GM23338 (cell line): ENCODE data around the gene OR1N2. TPM values are rescaled to one million over a fixed set of nuclear protein-coding genes. Genes with fewer than 3 reads are reported as not detected.

Experiments used
- ATAC-seq: fragments of 200-7000 bp; cut with Tn5 transposase; 3 replicates; pipeline ENCODE4 v1.9.1; 2020
- DNase-seq: peaks from one replicate; pipeline ENCODE4 v3.0.0-alpha.2; 2015; ENCODE audit warnings: low spot score
- H2AFZ ChIP-seq: fragments of 200-600 bp; sonication (generic); 2 replicates; pipeline ENCODE4 v1.8.0; 2016; ENCODE audit warnings: antibody characterized with exemption, mild to moderate bottlenecking, moderate library complexity
- H3F3A ChIP-seq: fragments of 200-600 bp; sonication (generic); replicated peaks from 2 replicates; pipeline ENCODE4 v1.8.0; 2017; ENCODE audit warnings: antibody characterized with exemption, mixed run types, low read depth
- H3K27ac ChIP-seq: fragments of 200-600 bp; sonication (generic); 2 replicates; pipeline ENCODE4 v1.6.1; 2016; ENCODE audit warnings: low read depth
- H3K27me3 ChIP-seq: fragments of 200-600 bp; sonication (generic); 2 replicates; pipeline ENCODE4 v1.8.0; 2016; ENCODE audit warnings: mild to moderate bottlenecking, mixed run types, moderate library complexity; ENCODE audit not compliant: insufficient read depth
- H3K36me3 ChIP-seq: fragments of 200-600 bp; sonication (generic); 2 replicates; pipeline ENCODE4 v1.8.0; 2016; ENCODE audit warnings: mild to moderate bottlenecking; ENCODE audit not compliant: insufficient read depth
- H3K4me1 ChIP-seq: fragments of 200-600 bp; sonication (generic); 2 replicates; pipeline ENCODE4 v1.8.0; 2016; ENCODE audit warnings: mild to moderate bottlenecking, moderate library complexity; ENCODE audit not compliant: insufficient read depth
- H3K4me2 ChIP-seq: fragments of 200-600 bp; sonication (generic); 2 replicates; pipeline ENCODE4 v1.7.1; 2017; ENCODE audit warnings: mixed run types
- H3K4me3 ChIP-seq: fragments of 200-600 bp; sonication (generic); 2 replicates; pipeline ENCODE4 v1.6.1; 2016; ENCODE audit warnings: mixed run types
- H3K79me2 ChIP-seq: fragments of 200-600 bp; sonication (generic); replicated peaks from 2 replicates; pipeline ENCODE4 v1.8.0; 2017; ENCODE audit warnings: mild to moderate bottlenecking; ENCODE audit not compliant: insufficient read depth
- H3K9me2 ChIP-seq: fragments of 200-600 bp; sonication (generic); 2 replicates; pipeline ENCODE4 v1.8.0; 2017; ENCODE audit not compliant: insufficient read depth
- H4K20me1 ChIP-seq: fragments of 200-600 bp; sonication (generic); replicated peaks from 2 replicates; pipeline ENCODE4 v1.8.0; 2017; ENCODE audit warnings: mild to moderate bottlenecking; ENCODE audit not compliant: insufficient read depth
- H3K27ac Mint-ChIP-seq: 2 replicates; pipeline ENCODE4 v1.8.0; 2020; ENCODE audit warnings: inconsistent platforms, mild to moderate bottlenecking, moderate library complexity, mixed read lengths
- H3K27me3 Mint-ChIP-seq: 3 replicates; pipeline ENCODE4 v1.8.0; 2022; ENCODE audit warnings: low read depth, mild to moderate bottlenecking, moderate library complexity, mixed read lengths, inconsistent platforms; ENCODE audit not compliant: insufficient read depth, poor library complexity
- H3K36me3 Mint-ChIP-seq: 3 replicates; pipeline ENCODE4 v1.8.0; 2021; ENCODE audit warnings: low read depth, mild to moderate bottlenecking, inconsistent platforms, moderate library complexity, mixed read lengths
- H3K4me1 Mint-ChIP-seq: 3 replicates; pipeline ENCODE4 v1.8.0; 2020; ENCODE audit warnings: mild to moderate bottlenecking, inconsistent platforms, mixed read lengths
- H3K4me3 Mint-ChIP-seq: 3 replicates; pipeline ENCODE4 v1.8.0; 2021; ENCODE audit warnings: moderate library complexity, mild to moderate bottlenecking, inconsistent platforms, mixed read lengths
- H3K9me3 Mint-ChIP-seq: 3 replicates; pipeline ENCODE4 v1.8.0; 2020; ENCODE audit warnings: moderate library complexity, mild to moderate bottlenecking, inconsistent platforms, mixed read lengths
- ETS1 ChIP-seq: IDR thresholded peaks from 2 replicates; pipeline ENCODE4 v1.6.1; 2016; ENCODE audit warnings: antibody characterized with exemption
- EZH2 ChIP-seq: fragments of 200-600 bp; sonication (generic); IDR thresholded peaks from one replicate; pipeline ENCODE4 v1.8.0; 2017; ENCODE audit warnings: antibody characterized with exemption, mild to moderate bottlenecking, low read depth; ENCODE audit not compliant: unreplicated experiment
- POLR2AphosphoS5 ChIP-seq: IDR thresholded peaks from 2 replicates; pipeline ENCODE4 v1.6.1; 2016; ENCODE audit warnings: antibody characterized with exemption, low read depth
- STAT1 ChIP-seq: IDR thresholded peaks from one replicate; pipeline ENCODE4 v1.6.1; 2016; ENCODE audit warnings: antibody characterized with exemption; ENCODE audit not compliant: unreplicated experiment
- ZNF114 ChIP-seq: fragments of 250-450 bp; sonication (Bioruptor Pico); IDR thresholded peaks from 2 replicates; pipeline ENCODE4 v1.5.0; 2020; ENCODE audit warnings: mild to moderate bottlenecking, moderate library complexity
- ZNF331 ChIP-seq: fragments of 250-450 bp; sonication (Bioruptor Pico); IDR thresholded peaks from 2 replicates; pipeline ENCODE4 v1.5.0; 2020; ENCODE audit warnings: low read depth, mild to moderate bottlenecking, moderate library complexity
- ZNF462 ChIP-seq: fragments of 250-450 bp; sonication (Bioruptor Pico); IDR thresholded peaks from 2 replicates; pipeline ENCODE4 v1.5.0; 2020; ENCODE audit warnings: mild to moderate bottlenecking, moderate library complexity
- polyA plus RNA-seq: library from polyadenylated mRNA; unstranded; fragments of >200 nt; fragmentation: Nextera tagmentation; extraction: Ambion mirVana; gene quantifications from 2 replicates; pipeline ENCODE4 v1.2.1, GENCODE V29; 2016
- total RNA-seq: library from RNA; depleted of rRNA; stranded (reverse); fragments of >200 nt; shearing (Covaris generic); gene quantifications from 2 replicates; pipeline ENCODE4 v1.2.3, GENCODE V29; 2014
- TF ChIP-seq, protein P1 (sequence below), 2 experiments: fragments of 200-600 bp in 1 of 2; sonication (generic) in 1 of 2; conservative IDR thresholded peaks; 2 replicates each; pipeline versions ENCODE4 v1.5.1 to v1.6.1; 2016 to 2017; ENCODE audit warnings: antibody characterized with exemption in 2 of 2, low read depth in 2 of 2, mild to moderate bottlenecking in 2 of 2, moderate library complexity in 1 of 2

The OR1N2 gene
- total and polyA plus RNA-seq, 2 experiments from 2014 or later = not detected

DNA sequence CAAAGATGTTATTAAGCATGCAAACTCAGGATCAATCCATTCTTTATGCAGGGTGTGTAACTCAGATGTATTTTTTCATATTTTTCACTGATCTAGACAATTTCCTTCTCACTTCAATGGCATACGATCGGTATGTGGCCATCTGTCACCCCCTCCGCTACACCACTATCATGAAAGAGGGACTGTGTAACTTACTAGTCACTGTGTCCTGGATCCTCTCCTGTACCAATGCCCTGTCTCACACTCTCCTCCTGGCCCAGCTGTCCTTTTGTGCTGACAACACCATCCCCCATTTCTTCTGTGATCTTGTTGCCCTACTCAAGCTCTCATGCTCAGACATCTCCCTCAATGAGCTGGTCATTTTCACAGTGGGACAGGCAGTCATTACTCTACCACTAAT is 33.5 kb upstream of the OR1N2 start:
- no peaks in the 10 kb centered on the region for H3K4me1 Mint-ChIP-seq
- H3K27me3 Mint-ChIP-seq = no peaks in the 10 kb centered on the region
- no peak for ATAC-seq

More for the DNA sequence above, 33.5 kb upstream of the OR1N2 start:
- Histone ChIP-seq H3K27me3 (peaks cover 7% of the 10 kb centered on the region; the same call in 1 of the 2 replicates), H3K4me3 (no peak overlapping the region), H3K4me2 (no peak overlapping the region), H3K79me2 (no peaks in the 10 kb centered on the region), H4K20me1 (no peaks in the 10 kb centered on the region), H3K27ac (no peak overlapping the region), H3K4me1 (no peaks in the 10 kb centered on the region), H3K36me3 (no peaks in the 10 kb centered on the region; the same call in 1 of the 2 replicates), H3K9me2 (no peaks in the 10 kb centered on the region), H3F3A (no peaks in the 10 kb centered on the region), H2AFZ (no peak overlapping the region)
- Mint-ChIP-seq H3K4me3 (no peak overlapping the region), H3K9me3 (peaks cover 36% of the 10 kb centered on the region), H3K36me3 (no peaks in the 10 kb centered on the region; the same call in 2 of the 3 replicates), H3K27ac (no peak overlapping the region)
- DNase-seq = no peak
- TF ChIP-seq, protein P1, sequence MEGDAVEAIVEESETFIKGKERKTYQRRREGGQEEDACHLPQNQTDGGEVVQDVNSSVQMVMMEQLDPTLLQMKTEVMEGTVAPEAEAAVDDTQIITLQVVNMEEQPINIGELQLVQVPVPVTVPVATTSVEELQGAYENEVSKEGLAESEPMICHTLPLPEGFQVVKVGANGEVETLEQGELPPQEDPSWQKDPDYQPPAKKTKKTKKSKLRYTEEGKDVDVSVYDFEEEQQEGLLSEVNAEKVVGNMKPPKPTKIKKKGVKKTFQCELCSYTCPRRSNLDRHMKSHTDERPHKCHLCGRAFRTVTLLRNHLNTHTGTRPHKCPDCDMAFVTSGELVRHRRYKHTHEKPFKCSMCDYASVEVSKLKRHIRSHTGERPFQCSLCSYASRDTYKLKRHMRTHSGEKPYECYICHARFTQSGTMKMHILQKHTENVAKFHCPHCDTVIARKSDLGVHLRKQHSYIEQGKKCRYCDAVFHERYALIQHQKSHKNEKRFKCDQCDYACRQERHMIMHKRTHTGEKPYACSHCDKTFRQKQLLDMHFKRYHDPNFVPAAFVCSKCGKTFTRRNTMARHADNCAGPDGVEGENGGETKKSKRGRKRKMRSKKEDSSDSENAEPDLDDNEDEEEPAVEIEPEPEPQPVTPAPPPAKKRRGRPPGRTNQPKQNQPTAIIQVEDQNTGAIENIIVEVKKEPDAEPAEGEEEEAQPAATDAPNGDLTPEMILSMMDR (conservative IDR thresholded peaks at IDR 0.05; ENCODE audit: low read depth in 2 of 2) = no peak
- TF ChIP-seq ZNF114 (CRISPR knock-in tag) (no peak), ETS1 (no peak), ZNF462 (CRISPR knock-in tag) (no peak), POLR2AphosphoS5 (no peak), STAT1 (no peak), ZNF331 (CRISPR knock-in tag) (no peak), EZH2 (no peak)
